GM23248 (cell line): ENCODE measurements around the gene CYP26B1. TPM values are rescaled to one million over a fixed set of nuclear protein-coding genes. Genes with fewer than 3 reads are reported as not detected.

Experiments used
- DNase-seq: peaks from one replicate; pipeline ENCODE4 v3.0.0-alpha.2; 2015
- H2AFZ ChIP-seq: fragments of 200-600 bp; sonication (generic); 2 replicates; pipeline ENCODE4 v1.6.1; 2016; ENCODE audit warnings: antibody characterized with exemption
- H3F3A ChIP-seq: fragments of 200-600 bp; sonication (generic); 2 replicates; pipeline ENCODE4 v1.6.1; 2016; ENCODE audit warnings: mild to moderate bottlenecking, antibody characterized with exemption, mixed run types; ENCODE audit not compliant: insufficient read depth
- H3K27ac ChIP-seq: fragments of 200-600 bp; sonication (generic); 2 replicates; pipeline ENCODE4 v1.5.1; 2016; ENCODE audit warnings: mild to moderate bottlenecking
- H3K27me3 ChIP-seq: fragments of 200-600 bp; sonication (generic); replicated peaks from 2 replicates; pipeline ENCODE4 v1.6.1; 2016; ENCODE audit warnings: mild to moderate bottlenecking; ENCODE audit not compliant: insufficient read depth
- H3K36me3 ChIP-seq: fragments of 200-600 bp; sonication (generic); 2 replicates; pipeline ENCODE4 v1.6.1; 2016; ENCODE audit warnings: low read depth, mild to moderate bottlenecking
- H3K4me1 ChIP-seq: fragments of 200-600 bp; sonication (generic); 2 replicates; pipeline ENCODE4 v1.6.1; 2016; ENCODE audit warnings: mild to moderate bottlenecking; ENCODE audit not compliant: insufficient read depth
- H3K4me2 ChIP-seq: fragments of 200-600 bp; sonication (generic); one replicate; pipeline ENCODE4 v1.6.1; 2016; ENCODE audit warnings: mild to moderate bottlenecking; ENCODE audit not compliant: unreplicated experiment
- H3K4me3 ChIP-seq: fragments of 200-600 bp; sonication (generic); 2 replicates; pipeline ENCODE4 v1.5.1; 2016; ENCODE audit warnings: mild to moderate bottlenecking
- H3K79me2 ChIP-seq: fragments of 200-600 bp; sonication (generic); 2 replicates; pipeline ENCODE4 v1.6.1; 2016; ENCODE audit warnings: mild to moderate bottlenecking; ENCODE audit not compliant: insufficient read depth
- H3K9ac ChIP-seq: fragments of 200-600 bp; sonication (generic); 2 replicates; pipeline ENCODE4 v1.6.1; 2016; ENCODE audit warnings: mild to moderate bottlenecking
- H3K9me2 ChIP-seq: fragments of 200-600 bp; sonication (generic); 2 replicates; pipeline ENCODE4 v1.6.1; 2016; ENCODE audit warnings: mixed run types, mild to moderate bottlenecking, moderate library complexity; ENCODE audit not compliant: insufficient read depth
- H3K9me3 ChIP-seq: fragments of 200-600 bp; sonication (generic); one replicate; pipeline ENCODE4 v1.6.1; 2017; ENCODE audit warnings: low read depth
- H4K20me1 ChIP-seq: fragments of 200-600 bp; sonication (generic); 2 replicates; pipeline ENCODE4 v1.6.0; 2016; ENCODE audit not compliant: insufficient read depth
- EZH2 ChIP-seq: fragments of 200-600 bp; sonication (generic); IDR thresholded peaks from 2 replicates; pipeline ENCODE4 v1.6.1; 2018; ENCODE audit warnings: antibody characterized with exemption, mild to moderate bottlenecking; ENCODE audit not compliant: insufficient read depth, poor library complexity, severe bottlenecking
- EZH2phosphoT487 ChIP-seq: fragments of 200-600 bp; sonication (generic); IDR thresholded peaks from 2 replicates; pipeline ENCODE4 v1.6.1; 2018; ENCODE audit warnings: antibody characterized with exemption, moderate library complexity, mild to moderate bottlenecking, low read depth; ENCODE audit not compliant: insufficient read depth
- WGBS, 2 experiments: methylation state at CpG; one replicate each; pipeline ENCODE4 v1.1.6; 2015 to 2017; ENCODE audit warnings: low lambda C conversion rate in 2 of 2, low coverage in 1 of 2; ENCODE audit errors: missing lambda C conversion rate in 2 of 2; 5-methylcytosine and 5-hydroxymethylcytosine counted together
- in situ Hi-C: fragments of 300-500 bp; cut with MboI; formaldehyde crosslinking; loops from 2 replicates; pipeline ENCODE4 v1.15.0; 2020
- polyA plus RNA-seq: library from polyadenylated mRNA; unstranded; fragments of >200 nt; fragmentation: Nextera tagmentation; extraction: Ambion mirVana; gene quantifications from 2 replicates; pipeline ENCODE4 v1.2.1, GENCODE V29; 2016
- total RNA-seq: library from RNA; depleted of rRNA; stranded (reverse); fragments of >200 nt; shearing (Covaris generic); gene quantifications from 2 replicates; pipeline ENCODE4 v1.2.3, GENCODE V29; 2014

CYP26B1 gene
- total and polyA plus RNA-seq, 2 experiments from 2014 or later = 0.23 to 0.32 TPM

DNA sequence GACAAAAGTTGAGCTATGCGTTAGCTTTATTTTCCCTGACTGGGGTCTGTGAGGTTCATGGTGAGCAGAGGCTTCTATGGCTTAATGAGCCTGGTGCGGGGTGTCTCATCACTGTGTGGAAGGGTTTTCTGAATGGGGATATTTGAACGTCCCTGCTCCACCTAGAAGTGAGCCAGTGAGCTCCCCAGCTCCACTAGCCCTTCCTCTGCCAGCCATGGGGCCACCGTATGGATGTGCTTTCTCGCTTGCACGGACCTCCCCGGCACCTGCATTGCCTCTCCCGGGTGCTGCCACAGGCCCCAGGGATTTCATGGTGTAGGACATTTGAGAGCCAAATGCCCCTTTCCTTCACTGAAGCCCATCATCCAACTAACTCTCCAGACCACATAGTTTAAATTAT lies 37.8 kb downstream of the CYP26B1 start:
- no peaks in the 10 kb centered on the region for H3K27me3 ChIP-seq
- H3K9me2 ChIP-seq = no peaks in the 10 kb centered on the region
- H3F3A ChIP-seq = peaks cover 12% of the 10 kb centered on the region
- H3K36me3 ChIP-seq = no peaks in the 10 kb centered on the region
- H3K4me3 ChIP-seq = no peak overlapping the region
- H3K79me2 ChIP-seq = no peaks in the 10 kb centered on the region
- H2AFZ ChIP-seq = no peak overlapping the region
- no peak overlapping the region for H3K4me2 ChIP-seq
- H4K20me1 ChIP-seq = no peaks in the 10 kb centered on the region
- WGBS, 2 experiments = 94 to 95% methylated on average over 8 of the region's 8 CpGs
- TF ChIP-seq EZH2 (no peak), EZH2phosphoT487 (no peak)
- no peak overlapping the region for H3K9ac ChIP-seq
- H3K9me3 ChIP-seq = no peaks in the 10 kb centered on the region
- no peak overlapping the region for H3K27ac ChIP-seq
- DNase-seq = no peak
- H3K4me1 ChIP-seq = peaks cover 19% of the 10 kb centered on the region
- in situ Hi-C loops = no loop called here

DNA sequence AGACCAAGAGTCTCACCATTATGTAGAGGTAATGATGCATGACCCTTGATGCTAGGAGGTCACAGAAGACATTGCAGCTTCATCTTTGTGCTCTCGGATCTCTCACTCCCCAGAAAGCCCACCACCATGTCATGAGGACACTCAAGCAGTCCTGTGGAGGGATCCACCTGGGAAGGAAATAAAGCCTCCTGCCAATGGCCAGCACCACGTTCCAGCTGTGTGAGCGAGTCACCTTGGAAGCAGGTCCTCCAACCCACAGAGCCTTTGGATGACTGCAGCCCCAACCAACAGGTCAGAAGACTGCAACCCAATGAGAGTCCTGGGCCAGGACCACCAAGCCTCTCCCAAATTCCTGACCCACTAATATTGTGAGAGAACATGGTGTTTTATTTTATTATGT lies 38.4 kb downstream of the CYP26B1 start:
- TF ChIP-seq EZH2phosphoT487 = no peak
- TF ChIP-seq EZH2 = no peak
- Histone ChIP-seq H4K20me1 (no peaks in the 10 kb centered on the region), H3K4me2 (no peak overlapping the region), H2AFZ (no peak overlapping the region), H3K9me2 (no peaks in the 10 kb centered on the region), H3K4me3 (no peak overlapping the region), H3K36me3 (no peaks in the 10 kb centered on the region), H3K27me3 (no peaks in the 10 kb centered on the region), H3F3A (peaks cover 12% of the 10 kb centered on the region), H3K9me3 (no peaks in the 10 kb centered on the region), H3K4me1 (peaks cover 19% of the 10 kb centered on the region), H3K79me2 (no peaks in the 10 kb centered on the region), H3K27ac (no peak overlapping the region), H3K9ac (no peak overlapping the region)
- 90 to 93% methylated on average over 3 of the region's 3 CpGs for WGBS, 2 experiments
- in situ Hi-C loops = no loop called here
- no peak for DNase-seq

DNA sequence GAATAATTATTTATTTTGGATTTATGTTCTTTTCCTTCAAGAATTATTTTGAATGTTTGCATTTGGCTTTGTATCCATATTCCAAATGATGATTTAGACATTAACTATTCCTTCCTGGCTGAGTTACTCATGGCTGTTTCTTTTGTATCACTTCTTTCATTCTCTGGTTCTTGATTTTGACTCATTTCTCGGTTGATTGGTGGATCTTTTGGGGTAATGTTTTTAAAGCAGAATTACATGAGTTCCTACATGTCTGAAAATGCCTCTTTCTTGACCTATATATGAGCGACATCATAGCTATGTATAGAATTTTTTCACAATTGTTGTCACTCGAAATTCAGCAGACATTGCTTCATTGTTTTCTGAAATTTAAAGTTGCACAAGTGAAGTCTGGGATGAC lies 39.5 kb downstream of the CYP26B1 start:
- Histone ChIP-seq H3K9me2 (no peaks in the 10 kb centered on the region), H3K79me2 (no peaks in the 10 kb centered on the region), H3F3A (peaks cover 12% of the 10 kb centered on the region), H3K4me3 (no peak overlapping the region), H3K27me3 (0 out of 2 replicates have a peak, but pooled peaks cover under 1% of the 10 kb centered on the region), H2AFZ (peak overlapping the region; percentile 42; the same call in 1 of the 2 replicates), H3K36me3 (no peaks in the 10 kb centered on the region), H3K4me1 (peaks cover 19% of the 10 kb centered on the region), H3K9ac (no peak overlapping the region), H3K4me2 (peak overlapping the region; percentile 49), H4K20me1 (no peaks in the 10 kb centered on the region), H3K27ac (no peak overlapping the region; the same call in 1 of the 2 replicates), H3K9me3 (no peaks in the 10 kb centered on the region)
- in situ Hi-C loops = no loop called here
- TF ChIP-seq EZH2phosphoT487 (no peak), EZH2 (no peak)
- peak; percentile 59 for DNase-seq
- 48 to 51% methylated on average over 3 of the region's 3 CpGs for WGBS, 2 experiments

DNA sequence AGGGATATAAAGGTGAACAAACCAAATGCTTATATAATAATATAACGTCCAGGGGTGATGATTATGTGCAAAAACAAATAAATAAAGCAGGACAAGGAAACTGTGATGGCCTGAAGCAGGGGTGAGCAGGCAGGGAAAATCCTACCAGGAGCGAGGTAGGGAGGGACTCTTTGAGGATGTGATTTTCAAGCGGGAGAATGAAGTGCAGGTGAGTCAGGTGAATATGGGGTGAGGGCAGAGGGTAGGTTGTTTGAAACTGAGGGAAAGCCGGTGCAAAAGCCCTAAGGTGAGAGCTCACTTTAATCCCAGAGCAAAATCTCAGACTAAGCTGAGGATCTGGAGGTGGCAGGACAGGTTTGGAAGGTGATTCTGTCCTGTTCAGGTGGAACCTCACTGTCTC lies 40.7 kb downstream of the CYP26B1 start:
- H3K4me2 ChIP-seq = no peak overlapping the region
- no peak overlapping the region for H3K27ac ChIP-seq
- in situ Hi-C loops = no loop called here
- H3K4me1 ChIP-seq = peaks cover 12% of the 10 kb centered on the region
- no peak for DNase-seq
- no peaks in the 10 kb centered on the region for H3K9me3 ChIP-seq
- H3K79me2 ChIP-seq = no peaks in the 10 kb centered on the region
- H3K9me2 ChIP-seq = no peaks in the 10 kb centered on the region
- no peak overlapping the region for H3K4me3 ChIP-seq
- H2AFZ ChIP-seq = no peak overlapping the region
- no peak for TF ChIP-seq EZH2
- no peak for TF ChIP-seq EZH2phosphoT487
- 0 out of 2 replicates have a peak, but pooled peaks cover 10% of the 10 kb centered on the region for H3K27me3 ChIP-seq
- WGBS, 2 experiments = 80% methylated on average over 4 of the region's 4 CpGs
- H3F3A ChIP-seq = peaks cover 12% of the 10 kb centered on the region
- no peak overlapping the region for H3K9ac ChIP-seq
- no peaks in the 10 kb centered on the region for H3K36me3 ChIP-seq
- H4K20me1 ChIP-seq = no peaks in the 10 kb centered on the region
